ENCODE measurements around the gene TCF21. TPM values are rescaled to one million over a fixed set of nuclear protein-coding genes. Genes with fewer than 3 reads are reported as not detected.
"Not testable (repeated sequence)": the region's sequence is repeated elsewhere in the genome, so short reads cannot be mapped to it uniquely, and the experiment has no call there.

TCF21 gene
- polyA plus RNA-seq, 1 donor from 2014 or later: not detected

GRCh38 chr6:133857696-133858095 lies 31.2 kb upstream of the TCF21 start:
- Histone ChIP-seq H2AFZ (ENCODE audit: low read depth, low read length) (no peak overlapping the region), H3K9me2 (ENCODE audit: insufficient read depth, low read length) (no peaks in the 10 kb centered on the region), H4K20me1 (ENCODE audit: insufficient read depth) (no peaks in the 10 kb centered on the region), H3K4me3 (ENCODE audit: low read length) (no peak overlapping the region), H3K9me3 (ENCODE audit: low read length) (peaks cover 8% of the 10 kb centered on the region), H3K9ac (ENCODE audit: low read length) (no peak overlapping the region), H3K27me3 (ENCODE audit: insufficient read depth, low read depth, low read length) (peaks cover 50% of the 10 kb centered on the region), H3K27ac (ENCODE audit: low read length) (no peak overlapping the region), H3K4me2 (ENCODE audit: low read length) (no peak overlapping the region), H3K79me2 (replicated peaks; ENCODE audit: insufficient read depth, low read length) (no peaks in the 10 kb centered on the region), H3F3A (ENCODE audit: insufficient read depth, low read length, poor library complexity, severe bottlenecking) (no peaks in the 10 kb centered on the region), H3K36me3 (ENCODE audit: insufficient read depth, low read length) (no peaks in the 10 kb centered on the region)
- no peak for TF ChIP-seq EP300 (conservative IDR thresholded peaks at IDR 0.05; ENCODE audit: poor library complexity, severe bottlenecking)

- not testable (repeated sequence) for H3K9me2 ChIP-seq (ENCODE audit: insufficient read depth, low read length); H3K36me3 ChIP-seq (ENCODE audit: insufficient read depth, low read length); H3K27ac ChIP-seq (ENCODE audit: low read length); H2AFZ ChIP-seq (ENCODE audit: low read depth, low read length); H3K9ac ChIP-seq (ENCODE audit: low read length); H3K4me2 ChIP-seq (ENCODE audit: low read length); H3K4me3 ChIP-seq (ENCODE audit: low read length); H4K20me1 ChIP-seq (ENCODE audit: insufficient read depth); H3F3A ChIP-seq (ENCODE audit: insufficient read depth, low read length, poor library complexity, severe bottlenecking); H3K79me2 ChIP-seq (replicated peaks; ENCODE audit: insufficient read depth, low read length)
- H3K27me3 ChIP-seq (ENCODE audit: insufficient read depth, low read depth, low read length): peaks cover 13% of the 10 kb centered on the region
- H3K9me3 ChIP-seq (ENCODE audit: low read length): peaks cover 16% of the 10 kb centered on the region
Observed at GRCh38 chr6:133861337-133861736, 27.6 kb upstream of the TCF21 start.

GRCh38 chr6:133863228-133863627 lies 25.7 kb upstream of the TCF21 start:
- H3K9ac ChIP-seq (ENCODE audit: low read length): no peak overlapping the region
- H3K79me2 ChIP-seq (replicated peaks; ENCODE audit: insufficient read depth, low read length): no peaks in the 10 kb centered on the region
- H4K20me1 ChIP-seq (ENCODE audit: insufficient read depth): no peaks in the 10 kb centered on the region
- no peaks in the 10 kb centered on the region for H3F3A ChIP-seq (ENCODE audit: insufficient read depth, low read length, poor library complexity, severe bottlenecking)
- TF ChIP-seq RAD21 (conservative IDR thresholded peaks at IDR 0.05) (no peak), REST (IDR thresholded peaks at IDR 0.05; ENCODE audit: borderline replicate concordance) (no peak), POLR2AphosphoS5 (IDR thresholded peaks at IDR 0.05) (no peak), EZH2 (IDR thresholded peaks at IDR 0.05; ENCODE audit: borderline replicate concordance, insufficient read depth, low read length, poor library complexity, severe bottlenecking) (no peak), SMC3 (conservative IDR thresholded peaks at IDR 0.05; ENCODE audit: poor library complexity) (no peak), EP300 (conservative IDR thresholded peaks at IDR 0.05; ENCODE audit: poor library complexity, severe bottlenecking) (no peak), TAF1 (IDR thresholded peaks at IDR 0.05; ENCODE audit: low read depth) (no peak), CTCF (IDR thresholded peaks at IDR 0.05; ENCODE audit: poor library complexity, severe bottlenecking) (no peak), MXI1 (conservative IDR thresholded peaks at IDR 0.05; ENCODE audit: poor library complexity, severe bottlenecking) (no peak)
- H3K27me3 ChIP-seq (ENCODE audit: insufficient read depth, low read depth, low read length): no peaks in the 10 kb centered on the region
- H3K9me3 ChIP-seq (ENCODE audit: low read length): peaks cover 16% of the 10 kb centered on the region
- H2AFZ ChIP-seq (ENCODE audit: low read depth, low read length): no peak overlapping the region
- H3K4me3 ChIP-seq (ENCODE audit: low read length): no peak overlapping the region
- H3K36me3 ChIP-seq (ENCODE audit: insufficient read depth, low read length): no peaks in the 10 kb centered on the region
- H3K9me2 ChIP-seq (ENCODE audit: insufficient read depth, low read length): no peaks in the 10 kb centered on the region
- no peak overlapping the region for H3K27ac ChIP-seq (ENCODE audit: low read length)
- no peak overlapping the region for H3K4me2 ChIP-seq (ENCODE audit: low read length)
